HUES6 (cell line): ENCODE data around the gene SKIDA1.

Experiments used
- H3K27ac ChIP-seq: 2 replicates; pipeline ENCODE4 v1.7.0; 2013; ENCODE audit warnings: low read depth, mild to moderate bottlenecking, low read length, inconsistent platforms
- H3K27me3 ChIP-seq: 2 replicates; pipeline ENCODE4 v1.6.1; 2013; ENCODE audit warnings: low read length; ENCODE audit not compliant: control insufficient read depth, insufficient read depth
- H3K36me3 ChIP-seq: 2 replicates; pipeline ENCODE4 v1.6.1; 2013; ENCODE audit warnings: low read length; ENCODE audit not compliant: control insufficient read depth, insufficient read depth
- H3K4me1 ChIP-seq: 2 replicates; pipeline ENCODE4 v1.6.1; 2013; ENCODE audit warnings: low read length; ENCODE audit not compliant: control insufficient read depth, insufficient read depth
- H3K4me3 ChIP-seq: 2 replicates; pipeline ENCODE4 v1.5.1; 2013; ENCODE audit warnings: low read depth, low read length
- H3K9ac ChIP-seq: one replicate; pipeline ENCODE4 v1.6.1; 2013; ENCODE audit warnings: mild to moderate bottlenecking, low read length
- H3K9me3 ChIP-seq: 2 replicates; pipeline ENCODE4 v1.6.1; 2013; ENCODE audit warnings: low read depth, low read length; ENCODE audit not compliant: control insufficient read depth, insufficient read depth

SKIDA1 gene

DNA sequence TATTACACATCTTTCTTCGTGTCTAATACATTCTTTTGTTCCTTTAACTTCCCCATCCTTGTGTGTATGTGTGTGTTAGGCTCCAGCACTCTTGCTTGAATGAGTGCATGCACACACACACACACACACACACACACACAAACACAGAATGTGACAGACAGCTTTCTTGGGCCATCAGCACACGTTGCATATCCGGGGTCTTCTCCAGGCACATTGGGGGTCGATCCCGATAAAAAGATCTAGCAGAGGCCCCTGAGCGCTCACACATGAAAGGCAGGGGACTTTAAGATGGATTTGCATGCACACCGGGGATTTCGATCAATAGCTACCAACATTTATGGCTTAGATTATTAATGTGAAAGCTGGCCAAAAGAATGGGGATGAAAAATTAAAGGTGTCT, 4.5 kb downstream of the SKIDA1 start:
- H3K4me1 ChIP-seq: peaks cover 49% of the 10 kb centered on the region
- H3K4me3 ChIP-seq: peak overlapping the region; percentile 19; the same call in 1 of the 2 replicates
- no peak overlapping the region for H3K9ac ChIP-seq
- H3K27me3 ChIP-seq: no peaks in the 10 kb centered on the region
- H3K27ac ChIP-seq: no peak overlapping the region
- no peaks in the 10 kb centered on the region for H3K36me3 ChIP-seq
- H3K9me3 ChIP-seq: no peaks in the 10 kb centered on the region

DNA sequence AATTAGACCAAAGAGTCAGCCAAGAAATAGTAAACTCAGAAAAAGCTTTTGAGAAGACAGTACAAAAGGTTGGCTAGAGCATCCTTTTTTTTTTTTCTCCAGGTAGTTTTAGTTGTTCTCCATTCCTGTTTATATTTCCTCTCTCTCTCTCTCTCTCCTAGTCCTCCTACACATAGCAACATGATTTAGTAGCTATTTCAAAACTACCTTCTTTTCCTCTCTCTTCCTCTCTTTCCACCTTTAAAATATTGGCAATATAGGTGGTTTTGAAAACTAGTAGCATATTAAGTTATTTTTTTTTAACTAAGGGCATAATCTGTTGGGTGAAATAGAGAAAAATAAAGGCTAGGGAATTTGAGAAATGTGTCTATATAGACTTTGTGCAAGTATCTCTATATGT, 5.0 kb downstream of the SKIDA1 start:
- no peak overlapping the region for H3K9ac ChIP-seq
- H3K27ac ChIP-seq: no peak overlapping the region
- no peaks in the 10 kb centered on the region for H3K27me3 ChIP-seq
- peak overlapping the region; percentile 19 for H3K4me3 ChIP-seq
- no peaks in the 10 kb centered on the region for H3K9me3 ChIP-seq
- no peaks in the 10 kb centered on the region for H3K36me3 ChIP-seq
- peaks cover 52% of the 10 kb centered on the region for H3K4me1 ChIP-seq

DNA sequence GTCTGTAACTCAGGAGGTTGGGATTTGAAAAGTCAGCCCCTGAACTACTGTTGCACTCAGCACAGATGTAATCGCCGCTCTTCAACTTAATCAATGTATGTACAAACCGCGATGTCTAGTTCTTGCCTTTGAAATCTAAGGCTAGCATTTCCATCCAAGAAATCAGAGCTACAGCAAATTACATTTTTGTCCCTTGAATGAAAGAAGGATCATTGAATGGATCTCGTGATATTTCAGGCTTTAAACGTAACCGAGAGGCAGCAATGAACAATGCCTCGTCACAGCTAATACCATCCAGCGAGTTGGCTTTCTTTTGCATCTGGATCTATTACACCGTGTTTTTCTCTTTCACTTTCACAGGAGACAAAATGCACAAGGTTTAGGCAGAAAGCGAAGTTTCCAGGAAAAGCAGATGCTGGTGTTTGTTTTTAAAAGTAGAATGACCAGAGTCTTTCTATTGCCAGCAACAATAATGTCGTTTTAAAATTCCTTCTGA, 5.5 kb downstream of the SKIDA1 start:
- Histone ChIP-seq H3K36me3 (no peaks in the 10 kb centered on the region), H3K9ac (peak overlapping the region; percentile 57), H3K4me3 (peak overlapping the region; percentile 79), H3K9me3 (no peaks in the 10 kb centered on the region), H3K27ac (no peak overlapping the region), H3K4me1 (peaks cover 57% of the 10 kb centered on the region), H3K27me3 (peaks cover 3% of the 10 kb centered on the region; the same call in 1 of the 2 replicates)

GRCh38 chr10:21519397-21519933, 6.0 kb downstream of the SKIDA1 start:
- Histone ChIP-seq H3K27ac (no peak overlapping the region), H3K27me3 (peaks cover 7% of the 10 kb centered on the region; the same call in 1 of the 2 replicates), H3K36me3 (no peaks in the 10 kb centered on the region), H3K9ac (peak overlapping the region; percentile 57), H3K9me3 (no peaks in the 10 kb centered on the region), H3K4me3 (peak overlapping the region; percentile 79), H3K4me1 (peaks cover 61% of the 10 kb centered on the region)

GRCh38 chr10:21518641-21519396, 6.7 kb downstream of the SKIDA1 start:
- peaks cover 8% of the 10 kb centered on the region; the same call in 1 of the 2 replicates for H3K27me3 ChIP-seq
- peak overlapping the region; percentile 57 for H3K9ac ChIP-seq
- H3K36me3 ChIP-seq: no peaks in the 10 kb centered on the region
- H3K27ac ChIP-seq: peak overlapping the region; percentile 24; the same call in 1 of the 2 replicates
- H3K9me3 ChIP-seq: no peaks in the 10 kb centered on the region
- H3K4me3 ChIP-seq: peak overlapping the region; percentile 79
- H3K4me1 ChIP-seq: peaks cover 60% of the 10 kb centered on the region

DNA sequence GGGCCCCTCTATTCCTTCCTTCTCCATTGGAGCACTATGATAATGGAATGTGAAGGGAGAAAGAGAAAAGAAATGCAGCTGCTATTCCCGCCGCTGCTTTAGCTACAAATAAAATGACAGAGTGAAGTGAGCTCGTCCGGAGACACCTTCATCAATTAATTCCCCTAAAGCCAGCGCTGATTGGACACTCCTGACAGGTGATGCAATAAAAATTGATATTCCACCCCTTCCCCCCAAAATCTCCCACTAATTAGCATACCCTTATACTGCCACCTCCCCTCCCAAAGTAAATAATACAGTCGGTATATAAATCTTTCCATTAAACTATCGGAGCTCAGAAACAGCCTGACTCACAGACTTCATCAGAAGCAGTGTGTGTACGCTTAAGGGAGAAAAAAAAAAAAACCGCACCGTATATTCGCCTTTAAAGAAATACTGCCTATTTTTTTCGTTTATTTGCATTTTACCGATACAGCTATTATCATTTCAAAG, 7.3 kb downstream of the SKIDA1 start:
- Histone ChIP-seq H3K9me3 (no peaks in the 10 kb centered on the region), H3K36me3 (no peaks in the 10 kb centered on the region), H3K4me1 (peaks cover 59% of the 10 kb centered on the region), H3K9ac (peak overlapping the region; percentile 79), H3K27ac (no peak overlapping the region), H3K4me3 (peak overlapping the region; percentile 79), H3K27me3 (peaks cover 8% of the 10 kb centered on the region; the same call in 1 of the 2 replicates)

DNA sequence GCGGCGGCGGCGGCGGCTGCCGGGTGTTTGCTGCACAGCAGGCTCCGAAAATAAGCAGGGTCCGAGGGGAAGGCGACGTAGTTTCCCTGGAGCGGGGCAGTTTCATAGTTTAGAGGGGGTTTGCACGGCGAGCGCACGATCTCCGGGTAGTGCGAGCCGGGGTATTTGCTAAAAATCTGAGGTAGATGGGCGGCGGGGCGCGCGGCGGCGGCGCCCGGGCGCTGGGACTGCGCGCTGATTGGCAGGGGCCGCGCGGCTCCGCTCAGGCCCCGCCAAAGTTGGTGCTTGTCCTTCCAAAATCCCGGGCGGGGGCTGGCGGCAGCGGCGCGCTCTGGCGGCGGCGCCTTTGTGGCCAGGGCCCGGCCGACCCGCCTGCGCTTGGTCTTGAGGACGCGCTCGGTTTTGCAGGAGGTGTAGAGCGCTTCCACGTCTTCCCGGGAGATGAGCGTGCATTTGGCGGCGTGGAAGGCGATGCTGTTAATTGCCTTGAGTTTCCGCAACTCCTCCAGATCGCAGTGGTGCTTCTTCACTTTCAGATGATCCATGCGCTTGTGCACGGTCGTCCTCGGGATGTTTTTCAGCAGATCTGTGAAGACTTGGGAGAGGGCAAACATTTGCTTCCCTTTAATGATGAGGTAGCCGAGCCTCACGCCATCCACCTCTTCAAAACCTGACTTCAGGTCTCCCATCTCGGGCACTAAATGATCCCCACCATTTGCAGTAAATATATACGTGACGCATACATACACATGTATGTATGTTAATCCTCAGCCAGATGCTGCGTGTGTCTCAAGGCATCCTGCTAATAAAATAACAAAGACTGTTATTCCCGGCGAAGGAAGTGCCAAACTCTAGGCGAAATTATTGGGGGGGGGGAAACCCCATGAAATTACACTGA, 8.1 kb downstream of the SKIDA1 start:
- Histone ChIP-seq H3K27ac (no peak overlapping the region; the same call in 1 of the 2 replicates), H3K4me1 (peaks cover 59% of the 10 kb centered on the region), H3K36me3 (no peaks in the 10 kb centered on the region), H3K9ac (peak overlapping the region; percentile 79), H3K27me3 (peaks cover 8% of the 10 kb centered on the region; the same call in 1 of the 2 replicates), H3K9me3 (no peaks in the 10 kb centered on the region), H3K4me3 (peak overlapping the region; percentile 79)

DNA sequence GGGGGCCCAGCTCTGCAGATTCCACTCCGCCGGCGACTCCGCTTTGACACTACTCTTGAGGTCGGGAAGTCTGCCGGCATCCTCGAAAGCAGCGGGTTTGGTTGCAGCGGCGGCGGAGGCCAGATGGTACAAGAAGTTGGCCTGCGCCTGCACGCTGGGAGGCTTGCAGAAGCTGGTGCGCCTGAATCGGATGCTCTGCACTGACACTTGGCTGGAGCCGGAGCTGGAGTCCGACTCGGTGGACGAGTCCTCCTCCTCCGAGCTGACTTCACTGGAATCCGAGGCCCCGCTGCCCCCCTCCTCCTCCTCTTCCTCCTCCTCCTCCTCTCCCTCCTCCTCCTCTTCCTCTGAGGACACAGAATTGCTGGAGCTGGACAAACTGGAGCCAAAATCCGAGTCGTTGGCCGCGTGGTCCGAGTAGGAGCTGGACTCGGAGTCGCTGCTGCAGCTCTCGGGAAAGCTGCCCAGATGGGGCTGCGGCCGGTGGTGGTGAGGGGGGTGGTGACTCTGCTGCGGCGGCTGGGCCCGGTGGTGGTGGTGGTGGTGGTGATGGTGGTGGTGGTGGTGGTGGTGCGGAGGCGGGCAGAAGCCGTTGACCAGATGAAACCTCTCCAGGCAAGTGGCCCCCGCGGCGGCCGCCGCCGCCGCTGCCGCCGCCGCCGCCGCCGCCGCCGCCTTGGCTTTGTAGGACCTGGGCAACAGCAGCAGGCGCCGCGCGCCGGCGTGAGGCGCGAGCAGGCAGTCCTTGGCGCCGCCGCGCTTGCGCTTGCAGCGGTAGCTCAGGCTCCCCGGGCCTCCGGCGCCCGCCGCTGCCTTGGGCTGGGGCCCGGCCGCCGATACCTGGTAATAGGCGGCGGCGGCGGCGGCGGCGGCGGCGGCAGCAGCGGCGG, 9.0 kb downstream of the SKIDA1 start:
- peak overlapping the region; percentile 95 for H3K9ac ChIP-seq
- H3K36me3 ChIP-seq: no peaks in the 10 kb centered on the region
- H3K4me3 ChIP-seq: peak overlapping the region; percentile 79
- H3K4me1 ChIP-seq: peaks cover 61% of the 10 kb centered on the region
- H3K9me3 ChIP-seq: no peaks in the 10 kb centered on the region
- H3K27ac ChIP-seq: no peak overlapping the region; the same call in 1 of the 2 replicates
- peaks cover 8% of the 10 kb centered on the region; the same call in 1 of the 2 replicates for H3K27me3 ChIP-seq

DNA sequence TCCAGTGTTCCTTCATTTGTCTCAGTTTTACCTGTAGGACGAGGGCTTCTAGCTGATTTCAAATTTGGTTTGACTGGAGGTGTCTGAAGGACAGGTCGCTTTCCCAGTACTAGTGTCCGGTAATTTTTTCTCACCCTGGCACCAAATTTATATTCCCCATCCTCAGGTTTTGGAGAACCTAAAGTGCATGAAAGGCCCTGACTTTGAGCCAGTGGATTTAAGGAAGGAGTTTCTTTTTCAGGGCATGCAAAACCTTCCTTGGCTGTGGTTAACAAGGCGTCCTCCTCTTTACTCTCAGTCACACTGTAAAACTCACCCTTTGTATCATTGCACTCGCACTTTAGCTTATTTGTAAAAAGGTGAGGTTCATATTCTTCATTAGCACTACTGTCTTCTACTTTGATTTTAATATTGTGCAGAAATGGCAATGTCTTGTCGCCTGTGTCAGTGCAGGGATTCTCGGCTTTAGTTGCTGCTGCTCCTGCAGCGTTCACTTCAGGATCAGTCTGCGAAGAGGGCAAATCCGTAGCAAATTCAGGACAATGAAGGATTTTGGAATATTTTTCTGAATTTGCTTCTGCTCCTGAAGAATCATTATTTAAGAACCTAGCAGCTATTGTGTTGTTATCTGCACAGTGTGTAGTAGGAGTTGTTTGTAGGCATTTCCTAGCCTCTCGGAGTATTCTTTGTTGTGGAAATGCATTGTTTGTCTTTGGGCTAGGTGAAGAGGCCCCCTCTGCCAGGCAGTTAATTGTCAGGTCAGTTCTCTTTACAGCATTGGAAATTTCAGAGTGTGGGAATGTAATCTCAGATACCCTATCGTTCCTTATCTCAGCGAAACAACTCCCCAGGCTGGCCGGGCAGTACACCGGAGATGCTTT, 9.9 kb downstream of the SKIDA1 start:
- Histone ChIP-seq H3K36me3 (no peaks in the 10 kb centered on the region), H3K4me3 (peak overlapping the region; percentile 79), H3K27ac (no peak overlapping the region; the same call in 1 of the 2 replicates), H3K27me3 (peaks cover 8% of the 10 kb centered on the region; the same call in 1 of the 2 replicates), H3K9me3 (no peaks in the 10 kb centered on the region), H3K9ac (peak overlapping the region; percentile 95), H3K4me1 (peaks cover 60% of the 10 kb centered on the region)
